HEK293T (cell line): ENCODE data around the gene ITSN1.

Experiments used
- ARNT ChIP-seq: fragments of 450-650 bp; IDR thresholded peaks from 2 replicates; pipeline ENCODE4 v1.6.1; 2017; ENCODE audit warnings: mild to moderate bottlenecking
- BHLHE40 ChIP-seq: fragments of 450-650 bp; IDR thresholded peaks from 2 replicates; pipeline ENCODE4 v1.6.1; 2016; ENCODE audit warnings: mild to moderate bottlenecking, moderate library complexity, borderline replicate concordance
- ELF4 ChIP-seq: fragments of 450-650 bp; IDR thresholded peaks from 2 replicates; pipeline ENCODE4 v1.6.1; 2017; ENCODE audit warnings: antibody characterized with exemption
- FOXA1 ChIP-seq: fragments of 450-650 bp; IDR thresholded peaks from 2 replicates; pipeline ENCODE4 v1.6.1; 2016; ENCODE audit warnings: mild to moderate bottlenecking
- L3MBTL2 ChIP-seq: fragments of 450-650 bp; conservative IDR thresholded peaks from 2 replicates; pipeline ENCODE4 v1.6.1; 2016; ENCODE audit warnings: mild to moderate bottlenecking
- PKNOX1 ChIP-seq: fragments of 450-650 bp; IDR thresholded peaks from 2 replicates; pipeline ENCODE4 v1.6.1; 2016
- SP1 ChIP-seq: fragments of 450-650 bp; IDR thresholded peaks from 2 replicates; pipeline ENCODE4 v1.6.1; 2017

DNA sequence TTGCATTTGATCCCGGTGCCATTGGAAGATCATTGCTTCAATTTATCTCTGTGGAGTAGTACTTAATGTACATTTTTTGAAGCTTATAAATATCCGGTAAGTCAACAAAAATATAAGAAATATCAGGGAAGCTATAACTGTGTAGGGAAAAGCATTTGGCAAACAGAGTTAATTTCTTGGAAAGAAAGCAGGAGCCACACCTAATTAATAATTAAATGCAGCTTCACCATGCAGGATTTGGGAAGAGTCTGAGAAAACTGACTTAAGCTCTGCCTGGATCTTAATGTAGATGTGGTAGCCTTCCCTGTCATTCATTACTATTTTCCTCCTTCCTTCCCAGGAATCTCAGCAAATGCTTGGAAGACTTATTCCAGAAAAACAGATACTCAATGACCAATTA, 138.8 kb downstream of the ITSN1 start:
- TF ChIP-seq PKNOX1 (no peak), SP1 (no peak), ARNT (no peak), FOXA1 (no peak), ELF4 (no peak), BHLHE40 (no peak), L3MBTL2 (no peak)
